HCT116 (cell line): ENCODE data around the gene RBM4B.

Experiments used
- CEBPB ChIP-seq: IDR thresholded peaks from 2 replicates; pipeline ENCODE4 v1.6.1; 2012; ENCODE audit warnings: low read depth
- EZH2 ChIP-seq: fragments of 200-600 bp; sonication (generic); IDR thresholded peaks from 2 replicates; pipeline ENCODE4 v1.6.1; 2017; ENCODE audit warnings: antibody characterized with exemption, mixed run types
- POLR2A ChIP-seq: IDR thresholded peaks from 2 replicates; pipeline ENCODE4 v1.7.0; 2011; ENCODE audit warnings: borderline replicate concordance; ENCODE audit not compliant: insufficient read depth, insufficient read length; ENCODE audit errors: extremely low read depth
- POLR2AphosphoS5 ChIP-seq: IDR thresholded peaks from 2 replicates; pipeline ENCODE4 v1.6.1; 2011; ENCODE audit warnings: mild to moderate bottlenecking, low read depth, low read length, moderate library complexity
- SP1 ChIP-seq: IDR thresholded peaks from 2 replicates; pipeline ENCODE4 v1.6.1; 2012; ENCODE audit warnings: low read depth

DNA sequence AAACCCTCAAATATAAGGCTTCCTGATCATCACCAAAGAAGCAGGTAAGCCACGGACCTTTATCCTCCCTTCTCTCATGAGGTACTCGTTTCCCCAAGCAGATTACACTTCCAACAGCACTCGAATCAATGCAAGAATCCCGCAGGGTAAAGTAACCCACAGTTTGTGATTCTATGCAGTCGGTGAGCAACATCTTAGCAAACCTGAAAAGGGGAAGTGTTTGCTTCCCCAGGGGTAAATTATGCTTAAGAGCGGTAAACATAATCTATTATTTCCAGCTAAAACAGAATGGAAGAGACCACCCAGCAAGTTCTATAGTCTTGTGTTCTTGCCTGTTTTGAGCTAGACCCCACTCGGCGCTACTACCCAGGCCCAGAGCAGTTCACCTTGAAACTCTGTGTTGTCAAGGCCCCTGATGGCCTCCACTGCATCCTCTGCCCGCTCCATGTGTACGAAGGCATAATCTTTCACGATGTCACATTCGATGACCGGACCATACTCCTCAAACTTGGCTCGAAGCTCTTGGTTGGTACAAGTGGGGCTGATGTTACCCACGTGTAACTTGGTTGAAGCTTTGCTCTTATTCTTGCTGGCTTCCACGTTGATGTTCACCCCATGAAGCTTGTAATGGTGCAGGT lies 1.3 kb downstream of the RBM4B start:
- TF ChIP-seq SP1 (no peak), POLR2A (no peak), CEBPB (no peak), POLR2AphosphoS5 (no peak), EZH2 (no peak)
